A549 (cell line): ENCODE results near the gene C11orf86. TPM values are rescaled to one million over a fixed set of nuclear protein-coding genes. Genes with fewer than 3 reads are reported as not detected.
A peak's percentile ranks its signal among the peaks of the same experiment; 100 is the strongest.

ENCODE experiments used
- ATAC-seq, 2 experiments: fragments of 200-7000 bp in 1 of 2; fragments of >200 bp in 1 of 2; cut with Nextera tagmentation in 1 of 2; cut with Tn5 transposase in 1 of 2; 3 replicates each; pipeline versions ENCODE4 v1.8.0 to v1.9.1; 2018 to 2020; ENCODE audit warnings: mild to moderate bottlenecking in 1 of 2, moderate library complexity in 1 of 2
- CTCF ChIA-PET: fragments of 300-600 bp; sonication (Branson Sonifier 250); formaldehyde crosslinking; extraction: SDS; loops from one replicate; lab custom pipeline; 2021; ENCODE audit warnings: antibody characterized with exemption, inconsistent platforms; lab: Yijun Ruan, JAX
- POLR2A ChIA-PET: fragments of 350-600 bp; formaldehyde crosslinking; extraction: SDS; loops from one replicate; lab custom pipeline; 2021; ENCODE audit warnings: antibody characterized with exemption, inconsistent platforms; lab: Yijun Ruan, JAX
- DNase-seq, 2 experiments: peaks; one replicate each; pipeline versions ENCODE4 v3.0.0 to v3.0.0-alpha.2; 2011 to 2016; ENCODE audit warnings: low read depth in 1 of 2, low spot score in 1 of 2
- FAIRE-seq: peaks from 2 replicates; lab custom pipeline; 2011; peaks lifted over from hg19 to GRCh38; lab: Jason Lieb, UNC
- H3K27ac ChIP-seq, 2 experiments: fragments of >200 bp; sonication (Bioruptor Twin); formaldehyde crosslinking; 3 replicates each; pipeline ENCODE4 v1.5.1; 2016 to 2017
- H3K4me1 ChIP-seq: fragments of >200 bp; sonication (Bioruptor Twin); formaldehyde crosslinking; 3 replicates; pipeline ENCODE4 v1.6.1; 2016
- H3K4me2 ChIP-seq: fragments of >200 bp; sonication (Bioruptor Twin); formaldehyde crosslinking; 3 replicates; pipeline ENCODE4 v1.6.1; 2016
- H3K4me3 ChIP-seq: fragments of >200 bp; sonication (Bioruptor Twin); formaldehyde crosslinking; 3 replicates; pipeline ENCODE4 v1.5.1; 2016
- H3K9me3 ChIP-seq: fragments of >200 bp; sonication (Bioruptor Twin); formaldehyde crosslinking; 3 replicates; pipeline ENCODE4 v1.6.1; 2016
- BHLHE40 ChIP-seq: IDR thresholded peaks from 2 replicates; pipeline ENCODE4 v1.6.1; 2012; ENCODE audit warnings: low read depth, low read length, inconsistent platforms
- CHD2 ChIP-seq: fragments of 150-350 bp; IDR thresholded peaks from 2 replicates; pipeline ENCODE4 v1.6.1; 2014; ENCODE audit warnings: low read length; ENCODE audit not compliant: partially characterized antibody
- CHD4 ChIP-seq: fragments of 200-600 bp; sonication (generic); IDR thresholded peaks from 2 replicates; pipeline ENCODE4 v1.6.1; 2016; ENCODE audit warnings: antibody characterized with exemption, mild to moderate bottlenecking, borderline replicate concordance
- GATA3 ChIP-seq: IDR thresholded peaks from 2 replicates; pipeline ENCODE4 v1.6.1; 2012; ENCODE audit warnings: borderline replicate concordance
- HEYL ChIP-seq: fragments of 250-450 bp; sonication (Bioruptor Pico); IDR thresholded peaks from 2 replicates; pipeline ENCODE4 v1.8.0; 2021; ENCODE audit warnings: mild to moderate bottlenecking, moderate library complexity
- HOXA7 ChIP-seq: fragments of 250-450 bp; sonication (Bioruptor Pico); IDR thresholded peaks from 2 replicates; pipeline ENCODE4 v1.5.0; 2020; ENCODE audit warnings: mild to moderate bottlenecking, moderate library complexity
- HOXB13 ChIP-seq: fragments of 250-450 bp; sonication (Bioruptor Pico); IDR thresholded peaks from 2 replicates; pipeline ENCODE4 v1.5.0; 2020; ENCODE audit warnings: low read depth, mild to moderate bottlenecking, moderate library complexity
- HOXB5 ChIP-seq: fragments of 250-450 bp; sonication (Bioruptor Pico); IDR thresholded peaks from 2 replicates; pipeline ENCODE4 v1.5.0; 2020; ENCODE audit warnings: mild to moderate bottlenecking, moderate library complexity
- JUN ChIP-seq, 2 experiments: fragments of >200 bp; sonication (Bioruptor Twin); formaldehyde crosslinking; IDR thresholded peaks; 2 replicates in 1 of 2; 3 replicates in 1 of 2; pipeline ENCODE4 v1.6.1; 2016 to 2017
- KDM1A ChIP-seq: fragments of 200-600 bp; sonication (generic); IDR thresholded peaks from 2 replicates; pipeline ENCODE4 v1.6.1; 2016; ENCODE audit warnings: low read depth, mild to moderate bottlenecking
- KDM5A ChIP-seq: fragments of 200-600 bp; sonication (generic); IDR thresholded peaks from 2 replicates; pipeline ENCODE4 v1.6.1; 2016; ENCODE audit warnings: antibody characterized with exemption, mild to moderate bottlenecking
- NFE2L2 ChIP-seq: fragments of 150-350 bp; conservative IDR thresholded peaks from 2 replicates; pipeline ENCODE4 v1.6.1; 2014; ENCODE audit warnings: low read length
- NPAS2 ChIP-seq: fragments of 250-450 bp; sonication (Bioruptor Pico); IDR thresholded peaks from 2 replicates; pipeline ENCODE4 v1.8.0; 2022; ENCODE audit warnings: mild to moderate bottlenecking, moderate library complexity, borderline replicate concordance
- NR3C1 ChIP-seq: fragments of >200 bp; sonication (Bioruptor Twin); formaldehyde crosslinking; IDR thresholded peaks from 3 replicates; pipeline ENCODE4 v1.6.1; 2017
- RCOR1 ChIP-seq: fragments of 150-350 bp; IDR thresholded peaks from 2 replicates; pipeline ENCODE4 v1.6.1; 2014; ENCODE audit warnings: antibody characterized with exemption, low read length, low read depth
- RNF2 ChIP-seq: fragments of 200-600 bp; sonication (generic); IDR thresholded peaks from 2 replicates; pipeline ENCODE4 v1.6.1; 2016; ENCODE audit warnings: low read depth, mild to moderate bottlenecking, antibody characterized with exemption, moderate library complexity, borderline replicate concordance
- SMC3 ChIP-seq: fragments of >200 bp; sonication (Bioruptor Twin); formaldehyde crosslinking; IDR thresholded peaks from 3 replicates; pipeline ENCODE4 v1.6.1; 2018; ENCODE audit warnings: inconsistent platforms
- ZC3H11A ChIP-seq: fragments of 450-650 bp; IDR thresholded peaks from 2 replicates; pipeline ENCODE4 v1.6.1; 2014; ENCODE audit warnings: antibody characterized with exemption, mild to moderate bottlenecking
- ZNF302 ChIP-seq: fragments of 250-450 bp; sonication (Bioruptor Pico); IDR thresholded peaks from 2 replicates; pipeline ENCODE4 v1.9.0; 2021; ENCODE audit warnings: inconsistent platforms, mild to moderate bottlenecking, moderate library complexity
- WGBS: methylation state at CpG from one replicate; pipeline ENCODE4 v1.1.6; 2017; ENCODE audit errors: missing lambda C conversion rate; 5-methylcytosine and 5-hydroxymethylcytosine counted together
- polyA plus RNA-seq, 4 experiments: library from polyadenylated mRNA; depleted of rRNA in 3 of 4; stranded (reverse); fragments of >200 nt; fragmentation: RNase III in 1 of 4; extraction: RNeasy Plus Mini Kit Qiagen cat#74134 plus additional on column Dnase treatment in 1 of 4; gene quantifications; 2 replicates in 3 of 4; 3 replicates in 1 of 4; pipeline ENCODE4 v1.2.3, GENCODE V29; 2011 to 2017
- TF ChIP-seq, protein P1 (sequence below): IDR thresholded peaks from 2 replicates; pipeline ENCODE4 v1.6.1; 2012
- TF ChIP-seq, protein P2 (sequence below): fragments of >200 bp; sonication (Bioruptor Twin); formaldehyde crosslinking; IDR thresholded peaks from 3 replicates; pipeline ENCODE4 v1.6.1; 2016
- TF ChIP-seq, protein P3 (sequence below): fragments of 250-450 bp; sonication (Bioruptor Pico); IDR thresholded peaks from 2 replicates; pipeline ENCODE4 v1.5.0; 2020; ENCODE audit warnings: low read depth, mild to moderate bottlenecking, moderate library complexity
- TF ChIP-seq, protein P4 (sequence below): IDR thresholded peaks from 2 replicates; pipeline ENCODE4 v1.6.1; 2012; ENCODE audit warnings: low read depth, borderline replicate concordance
- TF ChIP-seq, protein P5 (sequence below): fragments of >200 bp; sonication (Bioruptor Twin); formaldehyde crosslinking; IDR thresholded peaks from 3 replicates; pipeline ENCODE4 v1.5.1; 2016

Gene C11orf86
- polyA plus RNA-seq, 2 of the 4 experiments (the other 2 are of a cell fraction) = 9.3 to 56.4 TPM

DNA sequence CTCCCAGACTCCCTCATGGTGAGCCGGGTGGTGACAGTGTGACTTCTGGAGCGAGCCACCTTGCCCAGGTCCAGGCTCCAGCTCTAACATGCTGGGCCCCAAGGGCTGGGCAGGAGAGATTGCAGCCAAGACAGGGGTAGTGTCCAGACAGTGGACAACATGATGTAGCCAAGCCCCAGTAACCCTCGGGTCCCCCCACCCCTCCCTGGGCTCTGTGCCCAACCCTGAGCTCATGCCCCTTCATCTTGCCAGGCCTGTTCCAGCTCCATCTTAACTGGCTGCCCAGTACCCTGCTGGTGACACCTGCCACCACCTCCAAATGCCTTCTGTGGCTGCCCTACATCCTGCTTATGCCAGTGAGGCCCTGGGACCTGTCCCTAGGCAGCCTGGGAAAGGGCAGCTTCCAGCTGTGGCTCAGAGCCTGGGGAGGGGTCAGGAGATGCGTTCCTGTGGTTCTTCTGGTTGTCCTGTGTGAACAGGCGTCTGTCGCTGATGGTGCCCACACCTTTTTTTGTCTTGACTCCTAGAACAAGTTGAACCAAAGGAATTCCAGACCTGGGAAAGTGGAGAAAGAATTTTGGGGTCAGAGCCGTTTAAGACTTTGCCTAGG, 35.3 kb downstream of the C11orf86 start:
- H3K27ac ChIP-seq = 0 out of 6 replicates have a peak overlapping the region, but pooled peaks of 1 of the 2 experiments have one; percentile 2
- H3K4me2 ChIP-seq = no peak overlapping the region
- TF ChIP-seq KDM1A (no peak), ZC3H11A (no peak), NFE2L2 (no peak), HOXB13 (CRISPR knock-in tag) (no peak), HOXA7 (no peak), CHD2 (no peak), CHD4 (no peak), ZNF302 (CRISPR knock-in tag) (no peak), RNF2 (no peak), RCOR1 (no peak), HOXB5 (CRISPR knock-in tag) (no peak), BHLHE40 (no peak)
- TF ChIP-seq, protein P1, sequence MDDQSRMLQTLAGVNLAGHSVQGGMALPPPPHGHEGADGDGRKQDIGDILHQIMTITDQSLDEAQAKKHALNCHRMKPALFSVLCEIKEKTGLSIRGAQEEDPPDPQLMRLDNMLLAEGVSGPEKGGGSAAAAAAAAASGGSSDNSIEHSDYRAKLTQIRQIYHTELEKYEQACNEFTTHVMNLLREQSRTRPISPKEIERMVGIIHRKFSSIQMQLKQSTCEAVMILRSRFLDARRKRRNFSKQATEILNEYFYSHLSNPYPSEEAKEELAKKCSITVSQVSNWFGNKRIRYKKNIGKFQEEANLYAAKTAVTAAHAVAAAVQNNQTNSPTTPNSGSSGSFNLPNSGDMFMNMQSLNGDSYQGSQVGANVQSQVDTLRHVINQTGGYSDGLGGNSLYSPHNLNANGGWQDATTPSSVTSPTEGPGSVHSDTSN = no peak
- TF ChIP-seq, protein P2, sequence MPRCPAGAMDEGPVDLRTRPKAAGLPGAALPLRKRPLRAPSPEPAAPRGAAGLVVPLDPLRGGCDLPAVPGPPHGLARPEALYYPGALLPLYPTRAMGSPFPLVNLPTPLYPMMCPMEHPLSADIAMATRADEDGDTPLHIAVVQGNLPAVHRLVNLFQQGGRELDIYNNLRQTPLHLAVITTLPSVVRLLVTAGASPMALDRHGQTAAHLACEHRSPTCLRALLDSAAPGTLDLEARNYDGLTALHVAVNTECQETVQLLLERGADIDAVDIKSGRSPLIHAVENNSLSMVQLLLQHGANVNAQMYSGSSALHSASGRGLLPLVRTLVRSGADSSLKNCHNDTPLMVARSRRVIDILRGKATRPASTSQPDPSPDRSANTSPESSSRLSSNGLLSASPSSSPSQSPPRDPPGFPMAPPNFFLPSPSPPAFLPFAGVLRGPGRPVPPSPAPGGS = no peak
- TF ChIP-seq, all 56 proteins: peak for 0
- DNase-seq (no peak), ATAC-seq (peak in 1 of 2 experiments; percentile 26; a peak in 1 of 6 replicates), FAIRE-seq (no peak)
- POLR2A ChIA-PET = no interaction called here
- Histone ChIP-seq H3K4me3 (no peak overlapping the region), H3K4me1 (no peaks in the 10 kb centered on the region), H3K9me3 (no peaks in the 10 kb centered on the region)
- 72% methylated on average over 7 of the region's 7 CpGs for WGBS
- CTCF ChIA-PET = interaction anchor here (1.1 to 4.7 kb wide), 4 partner anchors 11 to 127 kb away, joined by 3 to 24 read pairs (median 6); partner anchors contain the start of genes C11orf86 and SYT12

DNA sequence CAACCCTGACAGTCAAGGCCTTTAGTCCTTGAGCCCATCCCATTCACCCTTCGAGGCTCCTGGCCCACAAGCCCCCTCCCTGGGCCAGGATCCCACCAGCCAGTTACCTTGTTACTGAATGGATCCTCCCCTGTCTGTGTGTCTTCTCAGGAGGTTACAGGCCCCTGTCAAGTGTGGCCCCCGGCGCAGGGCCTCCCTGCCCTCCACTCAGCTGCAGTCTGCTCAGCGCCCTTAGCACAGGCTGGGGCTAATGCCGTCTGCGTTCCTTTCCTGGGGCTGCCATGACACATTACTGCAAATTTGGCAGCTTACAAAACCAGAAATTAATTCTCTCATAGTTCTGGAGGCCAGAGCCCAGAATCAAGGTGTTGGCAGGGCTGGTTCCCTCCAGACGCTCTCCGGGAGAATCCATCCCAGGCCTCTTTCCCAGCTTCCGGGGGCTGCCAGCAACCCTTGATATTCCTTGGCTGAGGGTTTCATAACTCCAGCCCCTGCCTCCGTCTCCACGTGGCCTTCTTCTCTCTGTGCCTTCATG, 38.5 kb downstream of the C11orf86 start:
- DNase-seq = no peak
- TF ChIP-seq, protein P3, sequence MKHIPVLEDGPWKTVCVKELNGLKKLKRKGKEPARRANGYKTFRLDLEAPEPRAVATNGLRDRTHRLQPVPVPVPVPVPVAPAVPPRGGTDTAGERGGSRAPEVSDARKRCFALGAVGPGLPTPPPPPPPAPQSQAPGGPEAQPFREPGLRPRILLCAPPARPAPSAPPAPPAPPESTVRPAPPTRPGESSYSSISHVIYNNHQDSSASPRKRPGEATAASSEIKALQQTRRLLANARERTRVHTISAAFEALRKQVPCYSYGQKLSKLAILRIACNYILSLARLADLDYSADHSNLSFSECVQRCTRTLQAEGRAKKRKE (CRISPR knock-in tag) = no peak
- TF ChIP-seq, protein P4, sequence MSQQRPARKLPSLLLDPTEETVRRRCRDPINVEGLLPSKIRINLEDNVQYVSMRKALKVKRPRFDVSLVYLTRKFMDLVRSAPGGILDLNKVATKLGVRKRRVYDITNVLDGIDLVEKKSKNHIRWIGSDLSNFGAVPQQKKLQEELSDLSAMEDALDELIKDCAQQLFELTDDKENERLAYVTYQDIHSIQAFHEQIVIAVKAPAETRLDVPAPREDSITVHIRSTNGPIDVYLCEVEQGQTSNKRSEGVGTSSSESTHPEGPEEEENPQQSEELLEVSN = no peak
- TF ChIP-seq SMC3 (no peak), HEYL (CRISPR knock-in tag) (no peak), RNF2 (no peak), NR3C1 (no peak), ZNF302 (CRISPR knock-in tag) (no peak), NPAS2 (CRISPR knock-in tag) (no peak), JUN (IDR thresholded peaks at IDR 0.05) (no peak), ZC3H11A (no peak), HOXB5 (CRISPR knock-in tag) (no peak), BHLHE40 (no peak), KDM5A (no peak), GATA3 (no peak)
- TF ChIP-seq, protein P5, sequence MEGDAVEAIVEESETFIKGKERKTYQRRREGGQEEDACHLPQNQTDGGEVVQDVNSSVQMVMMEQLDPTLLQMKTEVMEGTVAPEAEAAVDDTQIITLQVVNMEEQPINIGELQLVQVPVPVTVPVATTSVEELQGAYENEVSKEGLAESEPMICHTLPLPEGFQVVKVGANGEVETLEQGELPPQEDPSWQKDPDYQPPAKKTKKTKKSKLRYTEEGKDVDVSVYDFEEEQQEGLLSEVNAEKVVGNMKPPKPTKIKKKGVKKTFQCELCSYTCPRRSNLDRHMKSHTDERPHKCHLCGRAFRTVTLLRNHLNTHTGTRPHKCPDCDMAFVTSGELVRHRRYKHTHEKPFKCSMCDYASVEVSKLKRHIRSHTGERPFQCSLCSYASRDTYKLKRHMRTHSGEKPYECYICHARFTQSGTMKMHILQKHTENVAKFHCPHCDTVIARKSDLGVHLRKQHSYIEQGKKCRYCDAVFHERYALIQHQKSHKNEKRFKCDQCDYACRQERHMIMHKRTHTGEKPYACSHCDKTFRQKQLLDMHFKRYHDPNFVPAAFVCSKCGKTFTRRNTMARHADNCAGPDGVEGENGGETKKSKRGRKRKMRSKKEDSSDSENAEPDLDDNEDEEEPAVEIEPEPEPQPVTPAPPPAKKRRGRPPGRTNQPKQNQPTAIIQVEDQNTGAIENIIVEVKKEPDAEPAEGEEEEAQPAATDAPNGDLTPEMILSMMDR = no peak
- TF ChIP-seq, all 56 proteins: peak for 0
- CTCF ChIA-PET = no interaction called here
- FAIRE-seq = no peak
- no peak overlapping the region for H3K4me3 ChIP-seq
- H3K4me2 ChIP-seq = no peak overlapping the region
- 0 out of 6 replicates have a peak overlapping the region, but pooled peaks of 1 of the 2 experiments have one; percentile 4 for H3K27ac ChIP-seq
- POLR2A ChIA-PET = no interaction called here
- H3K9me3 ChIP-seq = no peaks in the 10 kb centered on the region
- no peaks in the 10 kb centered on the region for H3K4me1 ChIP-seq
- WGBS = 87% methylated on average over 11 of the region's 11 CpGs
- no peak for ATAC-seq
